Astrocyte of the spinal cord (primary cell): ENCODE results near the gene ALB.

ENCODE experiments used
- DNase-seq: peaks from one replicate; pipeline ENCODE4 v3.0.0; 2011; ENCODE audit warnings: low read depth, low spot score
- H3K4me3 ChIP-seq: 2 replicates; pipeline ENCODE4 v1.5.1; 2011; ENCODE audit warnings: low read depth, mild to moderate bottlenecking, low read length, moderate library complexity
- CTCF ChIP-seq: IDR thresholded peaks from 2 replicates; pipeline ENCODE4 v1.5.1; 2012; ENCODE audit warnings: low read depth, mild to moderate bottlenecking, low read length, inconsistent platforms
- in situ Hi-C: cut with HindIII; loops from 2 replicates; pipeline ENCODE4 v1.10.0; 2017; ENCODE audit warnings: low sequenced_read_pairs

ALB gene

GRCh38 chr4:73407227-73407673 is 3.2 kb downstream of the ALB start:
- no peak overlapping the region for H3K4me3 ChIP-seq
- no peak for TF ChIP-seq CTCF
- no peak for DNase-seq
- in situ Hi-C loops: no loop called here

GRCh38 chr4:73408181-73408867 is 4.2 kb downstream of the ALB start:
- TF ChIP-seq CTCF: no peak
- no peak overlapping the region for H3K4me3 ChIP-seq
- in situ Hi-C loops: no loop called here
- DNase-seq: no peak

GRCh38 chr4:73409012-73409862 is 5.2 kb downstream of the ALB start:
- H3K4me3 ChIP-seq: no peak overlapping the region
- in situ Hi-C loops: no loop called here
- TF ChIP-seq CTCF: no peak
- no peak for DNase-seq

GRCh38 chr4:73409978-73410548 is 6.0 kb downstream of the ALB start:
- TF ChIP-seq CTCF: no peak
- in situ Hi-C loops: no loop called here

GRCh38 chr4:73410916-73411730 is 7.0 kb downstream of the ALB start:
- no peak for TF ChIP-seq CTCF
- no peak overlapping the region for H3K4me3 ChIP-seq
- DNase-seq: no peak
- in situ Hi-C loops: no loop called here

More at GRCh38 chr4:73409978-73410548, 6.0 kb downstream of the ALB start:
- H3K4me3 ChIP-seq: no peak overlapping the region
- no peak for DNase-seq
